Measurements from ENCODE around the gene REPS1. TPM values are rescaled to one million over a fixed set of nuclear protein-coding genes. Genes with fewer than 3 reads are reported as not detected.

REPS1 gene
- total and polyA plus RNA-seq, 2 donors from 2014 or later, result 33.4 to 37.0 TPM

DNA sequence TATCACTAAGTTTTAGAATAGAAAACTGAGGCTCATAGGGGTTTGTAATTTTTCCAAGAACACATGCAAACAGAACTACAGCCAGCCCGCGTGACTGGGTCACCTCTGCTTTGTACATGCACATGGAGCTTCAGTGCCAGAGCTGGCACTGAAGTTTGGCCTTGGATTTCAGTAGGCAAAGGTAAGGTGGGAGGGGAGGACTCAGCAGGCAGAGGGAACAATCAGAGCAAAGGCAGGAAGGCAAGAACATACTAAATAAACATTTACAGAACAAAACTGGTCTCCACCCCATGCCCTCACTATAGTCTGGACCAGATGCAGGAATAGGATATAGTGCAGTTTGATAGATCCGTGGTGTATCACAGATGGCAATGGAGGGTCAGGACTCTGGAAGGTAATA lies 26.9 kb upstream of the REPS1 start:
- Histone ChIP-seq H3K9ac (ENCODE audit: low read length in 3 of 3) (no peak overlapping the region), H3K9me3 (ENCODE audit: control insufficient read depth in 2 of 3, insufficient read depth in 1 of 3, low read length in 3 of 3) (no peaks in the 10 kb centered on the region), H3K4me3 (ENCODE audit: low read length in 3 of 3) (no peak overlapping the region), H3K27me3 (ENCODE audit: control insufficient read depth, insufficient read depth, low read length) (no peaks in the 10 kb centered on the region), H3K4me1 (ENCODE audit: control insufficient read depth in 2 of 3, insufficient read depth in 2 of 3, low read depth in 1 of 3, low read length in 3 of 3) (peaks cover 6 to 18% (median 6%) of the 10 kb centered on the region in 3 donors), H3K36me3 (ENCODE audit: control insufficient read depth in 2 of 3, insufficient read depth in 3 of 3, low read length in 3 of 3) (no peaks in the 10 kb centered on the region), H3K27ac (ENCODE audit: low read depth in 2 of 2, low read length in 2 of 2) (no peak overlapping the region)
- DNase-seq (no peak), FAIRE-seq (no peak)
- no peak for TF ChIP-seq CTCF (IDR thresholded peaks at IDR 0.05; ENCODE audit: borderline replicate concordance, extremely low read depth, insufficient read depth)
- intact Hi-C loops (cut with DNase I), result no loop called here

- DNase-seq, result no peak
- Histone ChIP-seq H3K36me3 (ENCODE audit: control insufficient read depth in 2 of 3, insufficient read depth in 3 of 3, low read length in 3 of 3) (no peaks in the 10 kb centered on the region), H3K9ac (ENCODE audit: low read length in 3 of 3) (no peak overlapping the region), H3K4me3 (ENCODE audit: low read length in 3 of 3) (no peak overlapping the region), H3K27me3 (ENCODE audit: control insufficient read depth, insufficient read depth, low read length) (no peaks in the 10 kb centered on the region), H3K4me1 (ENCODE audit: control insufficient read depth in 2 of 3, insufficient read depth in 2 of 3, low read depth in 1 of 3, low read length in 3 of 3) (peaks cover 6 to 18% (median 6%) of the 10 kb centered on the region in 3 donors), H3K27ac (ENCODE audit: low read depth in 2 of 2, low read length in 2 of 2) (peak overlapping the region in 1 of 2 donors; percentile 13), H3K9me3 (ENCODE audit: control insufficient read depth in 2 of 3, insufficient read depth in 1 of 3, low read length in 3 of 3) (no peaks in the 10 kb centered on the region)
- intact Hi-C loops (cut with DNase I), result no loop called here
- FAIRE-seq, result no peak
- TF ChIP-seq CTCF (IDR thresholded peaks at IDR 0.05; ENCODE audit: borderline replicate concordance, extremely low read depth, insufficient read depth), result no peak
These were observed 25.2 kb upstream of the REPS1 start for GRCh38 chr6:139013185-139013800.

GRCh38 chr6:139011980-139012379 lies 23.9 kb upstream of the REPS1 start:
- no peaks in the 10 kb centered on the region for H3K36me3 ChIP-seq (ENCODE audit: control insufficient read depth in 2 of 3, insufficient read depth in 3 of 3, low read length in 3 of 3)
- no peaks in the 10 kb centered on the region for H3K27me3 ChIP-seq (ENCODE audit: control insufficient read depth, insufficient read depth, low read length)
- intact Hi-C loops (cut with DNase I), result no loop called here
- H3K4me1 ChIP-seq (ENCODE audit: control insufficient read depth in 2 of 3, insufficient read depth in 2 of 3, low read depth in 1 of 3, low read length in 3 of 3), result peaks cover 4 to 13% (median 6%) of the 10 kb centered on the region in 3 donors
- no peak for TF ChIP-seq CTCF (IDR thresholded peaks at IDR 0.05; ENCODE audit: borderline replicate concordance, extremely low read depth, insufficient read depth)
- H3K9me3 ChIP-seq (ENCODE audit: control insufficient read depth in 2 of 3, insufficient read depth in 1 of 3, low read length in 3 of 3), result no peaks in the 10 kb centered on the region
- H3K9ac ChIP-seq (ENCODE audit: low read length in 3 of 3), result no peak overlapping the region
- no peak for FAIRE-seq
- H3K27ac ChIP-seq (ENCODE audit: low read depth in 2 of 2, low read length in 2 of 2), result no peak overlapping the region
- H3K4me3 ChIP-seq (ENCODE audit: low read length in 3 of 3), result no peak overlapping the region
- no peak for DNase-seq

DNA sequence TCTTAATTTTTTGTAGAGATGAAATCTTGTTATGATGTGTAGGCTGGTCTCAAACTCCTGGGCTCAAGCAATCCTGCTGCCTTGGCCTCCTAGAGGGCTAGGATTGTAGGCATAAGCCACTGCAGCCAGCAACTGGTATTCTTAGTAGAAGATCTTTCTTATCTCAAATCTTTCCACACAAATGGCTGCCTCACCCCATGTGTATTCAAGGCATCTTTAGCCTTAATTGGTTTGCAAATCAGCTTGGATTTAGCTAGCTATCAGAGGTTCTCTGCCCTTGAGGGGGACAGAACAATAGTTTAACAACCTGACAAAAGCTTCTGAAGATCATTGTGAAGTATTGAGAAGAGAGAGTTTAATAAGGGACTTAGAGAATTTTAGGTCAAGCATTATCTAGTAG lies 22.6 kb upstream of the REPS1 start:
- Histone ChIP-seq H3K27ac (ENCODE audit: low read depth in 2 of 2, low read length in 2 of 2) (no peak overlapping the region), H3K4me1 (ENCODE audit: control insufficient read depth in 2 of 3, insufficient read depth in 2 of 3, low read depth in 1 of 3, low read length in 3 of 3) (peaks cover 0 to 6% (median 0%) of the 10 kb centered on the region in 3 donors), H3K27me3 (ENCODE audit: control insufficient read depth, insufficient read depth, low read length) (no peaks in the 10 kb centered on the region), H3K9ac (ENCODE audit: low read length in 3 of 3) (no peak overlapping the region), H3K9me3 (ENCODE audit: control insufficient read depth in 2 of 3, insufficient read depth in 1 of 3, low read length in 3 of 3) (no peaks in the 10 kb centered on the region), H3K36me3 (ENCODE audit: control insufficient read depth in 2 of 3, insufficient read depth in 3 of 3, low read length in 3 of 3) (no peaks in the 10 kb centered on the region), H3K4me3 (ENCODE audit: low read length in 3 of 3) (no peak overlapping the region)
- intact Hi-C loops (cut with DNase I), result no loop called here
- no peak for FAIRE-seq
- no peak for TF ChIP-seq CTCF (IDR thresholded peaks at IDR 0.05; ENCODE audit: borderline replicate concordance, extremely low read depth, insufficient read depth)
- DNase-seq, result no peak

All from kidney (tissue), 14 donors.